Thoracic aorta (tissue), 2 donors: Measurements from ENCODE around the gene SYCE3. TPM values are rescaled to one million over a fixed set of nuclear protein-coding genes. Genes with fewer than 3 reads are reported as not detected.
"Not testable (repeated sequence)": the region's sequence is repeated elsewhere in the genome, so short reads cannot be mapped to it uniquely, and the experiment has no call there.

Experiments used
- ATAC-seq: fragments of 150-250 bp; one replicate; pipeline ENCODE4 v1.8.0; 2017; ENCODE audit warnings: low read depth; ENCODE audit not compliant: insufficient number of reproducible peaks, low FRiP score
- DNase-seq: peaks from one replicate; pipeline ENCODE4 v3.0.0-alpha.2; 2020; ENCODE audit warnings: low spot score
- H3K27ac ChIP-seq, 2 donors: fragments of 200-600 bp; sonication (generic); 1 replicate in 1 of 2; 2 replicates in 1 of 2; pipeline ENCODE4 v1.5.1; 2016; ENCODE audit warnings: mild to moderate bottlenecking in 2 of 2, moderate library complexity in 2 of 2
- H3K27me3 ChIP-seq: fragments of 200-600 bp; sonication (generic); replicated peaks from 2 replicates; pipeline ENCODE4 v1.6.0; 2016; ENCODE audit warnings: mild to moderate bottlenecking; ENCODE audit not compliant: insufficient read depth
- H3K36me3 ChIP-seq: fragments of 200-600 bp; sonication (generic); one replicate; pipeline ENCODE4 v1.5.1; 2016
- H3K4me1 ChIP-seq, 2 donors: fragments of 200-600 bp; sonication (generic); 1 replicate in 1 of 2; 2 replicates in 1 of 2; pipeline versions ENCODE4 v1.5.1 to v1.6.0; 2016; ENCODE audit warnings: low read depth in 2 of 2, mild to moderate bottlenecking in 1 of 2; ENCODE audit not compliant: control insufficient read depth in 1 of 2
- H3K4me3 ChIP-seq: fragments of 200-600 bp; sonication (generic); 2 replicates; pipeline ENCODE4 v1.5.1; 2016; ENCODE audit warnings: mild to moderate bottlenecking
- H3K9me3 ChIP-seq: fragments of 200-600 bp; sonication (generic); 2 replicates; pipeline ENCODE4 v1.5.1; 2016
- CTCF ChIP-seq: fragments of 200-600 bp; sonication (generic); IDR thresholded peaks from one replicate; pipeline ENCODE4 v1.5.1; 2019; ENCODE audit warnings: antibody characterized with exemption
- total RNA-seq, 2 donors: library from RNA; depleted of rRNA; stranded (reverse); fragments of >200 nt; gene quantifications; one replicate each; pipeline versions ENCODE4 v1.1.0 to v1.2.3, GENCODE V29; 2016

Gene SYCE3
- total RNA-seq, 2 donors from 2014 or later = not detected

- no peaks in the 10 kb centered on the region for H3K9me3 ChIP-seq
- H3K4me3 ChIP-seq = no peak overlapping the region
- no peak overlapping the region for H3K27ac ChIP-seq
- no peak for TF ChIP-seq CTCF
- H3K4me1 ChIP-seq = no peaks in the 10 kb centered on the region
- no peak for DNase-seq
- no peaks in the 10 kb centered on the region for H3K36me3 ChIP-seq
- peaks cover 4% of the 10 kb centered on the region for H3K27me3 ChIP-seq
- no peak for ATAC-seq
Measured at GRCh38 chr22:50609599-50609998, 46.9 kb upstream of the SYCE3 start.

- Histone ChIP-seq H3K27me3 (peaks cover 4% of the 10 kb centered on the region), H3K9me3 (no peaks in the 10 kb centered on the region), H3K27ac (no peak overlapping the region), H3K36me3 (no peaks in the 10 kb centered on the region), H3K4me3 (no peak overlapping the region), H3K4me1 (no peaks in the 10 kb centered on the region)
- TF ChIP-seq CTCF = no peak
- DNase-seq (no peak), ATAC-seq (no peak)
Measured at GRCh38 chr22:50608996-50609395, 46.3 kb upstream of the SYCE3 start.

- not testable (repeated sequence) for DNase-seq, H3K4me1 ChIP-seq, H3K27ac ChIP-seq, H3K4me3 ChIP-seq, H3K27me3 ChIP-seq, H3K36me3 ChIP-seq, H3K9me3 ChIP-seq, ATAC-seq
Measured at GRCh38 chr22:50608058-50608840, 45.5 kb upstream of the SYCE3 start.

- H3K27ac ChIP-seq = no peak overlapping the region
- H3K9me3 ChIP-seq = no peaks in the 10 kb centered on the region
- peaks cover 8% of the 10 kb centered on the region for H3K27me3 ChIP-seq
- TF ChIP-seq CTCF = no peak
- H3K4me3 ChIP-seq = no peak overlapping the region
- no peak for ATAC-seq
- no peaks in the 10 kb centered on the region for H3K36me3 ChIP-seq
- DNase-seq = no peak
- no peaks in the 10 kb centered on the region for H3K4me1 ChIP-seq
Measured at GRCh38 chr22:50607659-50608020, 44.9 kb upstream of the SYCE3 start.

GRCh38 chr22:50606946-50607658 is 44.4 kb upstream of the SYCE3 start:
- peaks cover 8% of the 10 kb centered on the region for H3K27me3 ChIP-seq
- ATAC-seq = no peak
- H3K27ac ChIP-seq = no peak overlapping the region

More at GRCh38 chr22:50606946-50607658, 44.4 kb upstream of the SYCE3 start:
- Histone ChIP-seq H3K36me3 (no peaks in the 10 kb centered on the region), H3K4me3 (no peak overlapping the region), H3K4me1 (no peaks in the 10 kb centered on the region), H3K9me3 (no peaks in the 10 kb centered on the region)
- no peak for TF ChIP-seq CTCF
- DNase-seq = no peak
